DND-41 (cell line): ENCODE results near the gene UBQLN1.
A peak's percentile ranks its signal among the peaks of the same experiment; 100 is the strongest.

Source experiments
- ATAC-seq: fragments of 200-7000 bp; cut with Tn5 transposase; 3 replicates; pipeline ENCODE4 v1.9.1; 2021; ENCODE audit warnings: low read depth; ENCODE audit not compliant: insufficient read depth
- DNase-seq: peaks from one replicate; pipeline ENCODE4 v3.0.0-alpha.2; 2020
- H2AFZ ChIP-seq: 2 replicates; pipeline ENCODE4 v1.6.0; 2012; ENCODE audit warnings: low read depth, low read length
- H3K27ac ChIP-seq: 2 replicates; pipeline ENCODE4 v1.5.1; 2012; ENCODE audit warnings: low read length, inconsistent platforms
- H3K27me3 ChIP-seq: fragments of 200-600 bp; sonication (generic); 2 replicates; pipeline ENCODE4 v1.6.0; 2012; ENCODE audit warnings: low read length, mild to moderate bottlenecking, inconsistent platforms; ENCODE audit not compliant: insufficient read depth, poor library complexity
- H3K36me3 ChIP-seq: 2 replicates; pipeline ENCODE4 v1.5.1; 2012; ENCODE audit warnings: low read length, inconsistent platforms; ENCODE audit not compliant: insufficient read depth
- H3K4me1 ChIP-seq: 2 replicates; pipeline ENCODE4 v1.5.1; 2012; ENCODE audit warnings: mild to moderate bottlenecking, low read length; ENCODE audit not compliant: insufficient read depth
- H3K4me2 ChIP-seq: 2 replicates; pipeline ENCODE4 v1.6.0; 2012; ENCODE audit warnings: mild to moderate bottlenecking, moderate library complexity, low read length, inconsistent platforms; ENCODE audit not compliant: insufficient read depth
- H3K4me3 ChIP-seq, 2 experiments: fragments of 200-600 bp in 1 of 2; shearing (Covaris generic) in 1 of 2; 2 replicates each; pipeline ENCODE4 v1.5.1; 2012 to 2016; ENCODE audit warnings: inconsistent platforms in 2 of 2, low read length in 2 of 2, mild to moderate bottlenecking in 2 of 2, low read depth in 1 of 2, moderate library complexity in 1 of 2
- H3K79me2 ChIP-seq: 2 replicates; pipeline ENCODE4 v1.6.0; 2012; ENCODE audit warnings: low read length, inconsistent platforms; ENCODE audit not compliant: insufficient read depth
- H3K9ac ChIP-seq: 2 replicates; pipeline ENCODE4 v1.6.0; 2012; ENCODE audit warnings: low read depth, mild to moderate bottlenecking, inconsistent platforms, low read length, moderate library complexity
- H3K9me3 ChIP-seq: 2 replicates; pipeline ENCODE4 v1.5.1; 2012; ENCODE audit warnings: low read length, moderate library complexity, mild to moderate bottlenecking, inconsistent platforms; ENCODE audit not compliant: insufficient read depth, severe bottlenecking
- H4K20me1 ChIP-seq: 2 replicates; pipeline ENCODE4 v1.6.0; 2012; ENCODE audit warnings: low read length; ENCODE audit not compliant: insufficient read depth
- EZH2 ChIP-seq: IDR thresholded peaks from 3 replicates; pipeline ENCODE4 v1.6.1; 2012; ENCODE audit warnings: borderline replicate concordance, low read depth, mild to moderate bottlenecking, moderate library complexity, low read length, inconsistent platforms; ENCODE audit not compliant: severe bottlenecking
- TF ChIP-seq, protein P1 (sequence below): IDR thresholded peaks from 2 replicates; pipeline ENCODE4 v1.5.1; 2012; ENCODE audit warnings: borderline replicate concordance, low read length, moderate library complexity, mild to moderate bottlenecking; ENCODE audit not compliant: poor library complexity, severe bottlenecking; ENCODE audit errors: extremely low read depth

The UBQLN1 gene

DNA sequence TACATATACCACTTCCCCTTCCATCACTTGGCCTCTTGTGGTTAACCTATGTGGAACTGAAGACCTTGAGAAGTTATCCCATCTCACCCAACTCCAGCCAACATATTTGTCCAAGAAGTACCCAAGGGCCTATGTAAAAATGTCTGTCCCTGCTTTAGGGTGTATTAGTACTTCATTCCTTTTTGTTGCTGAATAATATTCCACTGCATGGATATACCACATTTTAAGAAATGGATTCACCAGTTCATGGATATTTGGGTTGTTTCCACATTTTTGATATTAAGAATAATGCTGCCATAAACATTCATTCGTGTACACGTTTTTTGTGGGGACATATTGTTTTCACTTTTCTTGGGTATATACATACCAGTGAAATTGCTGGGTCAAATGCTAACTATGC lies 56.2 kb downstream of the UBQLN1 start:
- Histone ChIP-seq H3K27me3 (no peaks in the 10 kb centered on the region), H3K79me2 (no peaks in the 10 kb centered on the region)

GRCh38 chr9:83649515-83649914 lies 58.2 kb downstream of the UBQLN1 start:
- Histone ChIP-seq H2AFZ (no peak overlapping the region), H3K9me3 (no peaks in the 10 kb centered on the region), H4K20me1 (no peaks in the 10 kb centered on the region), H3K27ac (no peak overlapping the region), H3K4me3 (no peak overlapping the region), H3K79me2 (no peaks in the 10 kb centered on the region), H3K27me3 (no peaks in the 10 kb centered on the region), H3K9ac (no peak overlapping the region), H3K4me2 (no peak overlapping the region), H3K4me1 (no peaks in the 10 kb centered on the region), H3K36me3 (peaks cover 49% of the 10 kb centered on the region)
- 0 out of 3 replicates have a peak, but pooled peaks have one; percentile 11 for ATAC-seq
- TF ChIP-seq, protein P1, sequence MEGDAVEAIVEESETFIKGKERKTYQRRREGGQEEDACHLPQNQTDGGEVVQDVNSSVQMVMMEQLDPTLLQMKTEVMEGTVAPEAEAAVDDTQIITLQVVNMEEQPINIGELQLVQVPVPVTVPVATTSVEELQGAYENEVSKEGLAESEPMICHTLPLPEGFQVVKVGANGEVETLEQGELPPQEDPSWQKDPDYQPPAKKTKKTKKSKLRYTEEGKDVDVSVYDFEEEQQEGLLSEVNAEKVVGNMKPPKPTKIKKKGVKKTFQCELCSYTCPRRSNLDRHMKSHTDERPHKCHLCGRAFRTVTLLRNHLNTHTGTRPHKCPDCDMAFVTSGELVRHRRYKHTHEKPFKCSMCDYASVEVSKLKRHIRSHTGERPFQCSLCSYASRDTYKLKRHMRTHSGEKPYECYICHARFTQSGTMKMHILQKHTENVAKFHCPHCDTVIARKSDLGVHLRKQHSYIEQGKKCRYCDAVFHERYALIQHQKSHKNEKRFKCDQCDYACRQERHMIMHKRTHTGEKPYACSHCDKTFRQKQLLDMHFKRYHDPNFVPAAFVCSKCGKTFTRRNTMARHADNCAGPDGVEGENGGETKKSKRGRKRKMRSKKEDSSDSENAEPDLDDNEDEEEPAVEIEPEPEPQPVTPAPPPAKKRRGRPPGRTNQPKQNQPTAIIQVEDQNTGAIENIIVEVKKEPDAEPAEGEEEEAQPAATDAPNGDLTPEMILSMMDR = no peak
- TF ChIP-seq EZH2 = no peak
- DNase-seq = no peak

More for the DNA sequence above, 56.2 kb downstream of the UBQLN1 start:
- Histone ChIP-seq H4K20me1 (no peaks in the 10 kb centered on the region), H3K36me3 (peaks cover 63% of the 10 kb centered on the region), H3K4me1 (no peaks in the 10 kb centered on the region), H3K27ac (no peak overlapping the region), H3K9ac (no peak overlapping the region), H3K4me3 (no peak overlapping the region), H3K9me3 (no peaks in the 10 kb centered on the region), H2AFZ (no peak overlapping the region), H3K4me2 (no peak overlapping the region)
- DNase-seq (no peak), ATAC-seq (no peak)
- no peak for TF ChIP-seq EZH2
- TF ChIP-seq, protein P1 = no peak

- TF ChIP-seq EZH2 = no peak
- TF ChIP-seq, protein P1 = peak; percentile 76
- Histone ChIP-seq H3K9me3 (no peaks in the 10 kb centered on the region), H3K36me3 (peaks cover 45% of the 10 kb centered on the region), H3K4me1 (no peaks in the 10 kb centered on the region), H3K79me2 (no peaks in the 10 kb centered on the region), H3K27ac (no peak overlapping the region), H3K4me3 (no peak overlapping the region), H3K27me3 (no peaks in the 10 kb centered on the region), H2AFZ (no peak overlapping the region), H3K9ac (no peak overlapping the region), H4K20me1 (no peaks in the 10 kb centered on the region), H3K4me2 (no peak overlapping the region)
- ATAC-seq (peak; percentile 88), DNase-seq (peak; percentile 61)
Measured at GRCh38 chr9:83649080-83649479, 58.7 kb downstream of the UBQLN1 start.
